HG02981 (cell line): ENCODE measurements around the gene KAT5.
"Not testable (repeated sequence)": the region's sequence is repeated elsewhere in the genome, so short reads cannot be mapped to it uniquely, and the experiment has no call there.

Experiments
- ATAC-seq: cut with Tn5 transposase; IDR thresholded peaks from one replicate; pipeline ENCODE4 v1.9.1; 2021; ENCODE audit warnings: mild to moderate bottlenecking, moderate library complexity; ENCODE audit not compliant: unreplicated experiment

Gene KAT5

DNA sequence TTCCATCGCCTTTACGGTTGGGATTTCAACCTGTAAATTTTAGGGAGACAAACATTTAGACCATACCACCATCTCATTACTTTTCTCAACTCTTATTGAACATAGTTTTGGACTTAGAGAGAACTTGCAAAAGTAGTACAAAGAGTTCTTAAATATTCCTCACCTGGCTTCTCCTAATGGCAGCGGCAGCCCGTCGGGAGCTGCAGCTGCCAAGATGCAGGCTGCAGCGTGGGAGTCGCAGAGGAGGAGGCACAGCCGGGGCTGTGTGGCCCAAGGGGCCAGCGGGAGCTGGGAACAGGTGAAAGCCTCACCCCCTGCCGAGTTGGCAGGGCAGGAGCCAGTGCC, 31.6 kb downstream of the KAT5 start:
- ATAC-seq: no peak

GRCh38 chr11:65744026-65744698, 32.1 kb downstream of the KAT5 start:
- ATAC-seq: no peak

DNA sequence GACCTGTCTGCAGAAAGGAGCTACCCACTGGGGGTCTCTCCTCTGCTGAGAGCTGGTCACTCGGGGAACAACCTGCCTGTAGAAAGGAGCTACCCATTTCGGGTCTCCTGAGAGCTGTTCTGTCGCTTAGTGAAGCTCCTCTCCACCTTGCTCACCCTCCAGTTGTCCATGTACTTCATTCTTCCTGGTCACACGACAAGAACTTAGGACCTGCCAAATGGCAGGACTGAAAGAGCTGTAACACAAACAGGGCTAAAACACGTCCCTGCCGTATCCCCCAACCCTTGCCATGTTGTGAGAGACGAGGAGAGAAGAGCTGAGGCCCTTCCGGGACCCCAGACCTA, 32.6 kb downstream of the KAT5 start:
- ATAC-seq: no peak

- no peak for ATAC-seq
Observed at GRCh38 chr11:65745049-65745448, 33.0 kb downstream of the KAT5 start.

DNA sequence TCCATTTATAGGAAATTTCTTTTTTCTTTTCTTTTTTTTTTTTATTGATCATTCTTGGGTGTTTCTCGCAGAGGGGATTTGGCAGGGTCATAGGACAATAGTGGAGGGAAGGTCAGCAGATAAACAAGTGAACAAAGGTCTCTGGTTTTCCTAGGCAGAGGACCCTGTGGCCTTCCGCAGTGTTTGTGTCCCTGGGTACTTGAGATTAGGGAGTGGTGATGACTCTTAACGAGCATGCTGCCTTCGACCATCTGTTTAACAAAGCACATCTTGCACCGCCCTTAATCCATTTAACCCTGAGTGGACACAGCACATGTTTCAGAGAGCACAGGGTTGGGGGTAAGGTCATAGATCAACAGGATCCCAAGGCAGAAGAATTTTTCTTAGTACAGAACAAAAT, 50.1 kb downstream of the KAT5 start:
- ATAC-seq: not testable (repeated sequence)

- not testable (repeated sequence) for ATAC-seq
Observed at GRCh38 chr11:65762816-65763215, 50.8 kb downstream of the KAT5 start.

GRCh38 chr11:65764434-65764833, 52.4 kb downstream of the KAT5 start:
- ATAC-seq: no peak

DNA sequence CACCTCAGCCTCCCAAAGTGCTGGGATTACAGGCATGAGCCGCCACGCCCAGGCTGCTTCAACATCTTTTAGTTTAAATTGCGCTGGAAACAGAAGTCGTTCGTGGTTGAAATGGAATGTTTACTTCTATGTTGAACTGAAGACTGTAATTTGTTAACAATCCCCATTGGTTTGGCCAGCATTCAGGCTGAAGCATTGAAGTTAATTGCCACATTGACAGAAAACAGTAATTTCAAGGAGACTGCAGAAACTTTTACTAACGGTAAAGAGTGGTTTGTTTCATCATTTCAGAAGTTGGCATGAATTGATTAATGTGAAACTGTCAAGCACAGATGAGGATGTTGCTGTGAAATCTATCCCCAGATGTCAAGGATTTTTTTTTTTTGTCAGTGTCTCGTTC, 54.5 kb downstream of the KAT5 start:
- no peak for ATAC-seq

- no peak for ATAC-seq
Observed at GRCh38 chr11:65767406-65767805, 55.4 kb downstream of the KAT5 start.

GRCh38 chr11:65767806-65768205, 55.8 kb downstream of the KAT5 start:
- ATAC-seq: not testable (repeated sequence)
